Jurkat, Clone E6-1 (cell line): ENCODE measurements around the gene DKK3.

ENCODE experiments used
- DNase-seq: peaks from one replicate; pipeline ENCODE4 v3.0.0-alpha.2; 2011; ENCODE audit warnings: low read depth, low spot score
- H3K4me3 ChIP-seq: 2 replicates; pipeline ENCODE4 v1.5.1; 2011; ENCODE audit warnings: mild to moderate bottlenecking, low read length, control low read depth, moderate library complexity

DKK3 gene

DNA sequence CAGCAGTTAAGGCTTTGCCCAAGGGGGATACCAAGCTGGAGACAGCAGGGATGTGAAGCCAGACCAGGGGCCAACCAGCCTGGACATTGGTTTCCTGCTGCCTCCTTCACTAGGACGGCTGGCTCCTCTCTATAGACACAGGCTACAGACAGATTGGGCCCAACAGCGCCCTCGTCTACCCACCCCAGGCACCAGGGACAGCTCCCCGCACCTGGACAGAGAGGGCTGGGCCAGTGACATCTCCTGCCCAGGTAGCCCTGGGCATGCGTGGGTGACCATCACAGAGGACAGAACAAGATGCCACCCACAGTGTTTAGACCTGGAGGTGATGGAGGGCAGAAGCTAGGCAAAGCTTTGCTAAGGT lies 1.2 kb downstream of the DKK3 start:
- DNase-seq = no peak
- no peak overlapping the region for H3K4me3 ChIP-seq

GRCh38 chr11:12006552-12007229 lies 1.7 kb downstream of the DKK3 start:
- H3K4me3 ChIP-seq = no peak overlapping the region
- no peak for DNase-seq

- no peak overlapping the region for H3K4me3 ChIP-seq
- DNase-seq = no peak
Measured at GRCh38 chr11:12005476-12005875, 3.0 kb downstream of the DKK3 start.

GRCh38 chr11:12005061-12005460 lies 3.4 kb downstream of the DKK3 start:
- H3K4me3 ChIP-seq = no peak overlapping the region
- no peak for DNase-seq

GRCh38 chr11:12003815-12004214 lies 4.6 kb downstream of the DKK3 start:
- H3K4me3 ChIP-seq = no peak overlapping the region
- no peak for DNase-seq

DNA sequence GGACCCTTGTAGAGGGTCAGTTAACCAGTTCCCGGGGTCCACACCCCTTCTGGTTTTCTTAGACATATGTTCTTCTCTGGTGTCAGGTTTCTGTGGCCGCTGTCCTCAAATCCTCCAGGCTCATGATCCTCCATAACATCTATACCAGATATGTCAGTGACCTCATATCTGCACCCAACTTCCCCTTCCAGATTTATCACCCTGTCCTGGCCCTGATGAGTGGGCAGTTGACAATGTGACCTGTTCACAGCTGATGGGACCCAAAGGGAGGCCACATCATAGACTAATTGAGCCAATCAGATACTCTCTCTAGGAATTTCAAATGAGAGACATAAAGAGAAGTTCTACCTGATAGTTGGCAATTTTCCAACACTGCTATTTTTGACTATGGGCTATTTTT lies 5.1 kb downstream of the DKK3 start:
- H3K4me3 ChIP-seq = no peak overlapping the region

DNA sequence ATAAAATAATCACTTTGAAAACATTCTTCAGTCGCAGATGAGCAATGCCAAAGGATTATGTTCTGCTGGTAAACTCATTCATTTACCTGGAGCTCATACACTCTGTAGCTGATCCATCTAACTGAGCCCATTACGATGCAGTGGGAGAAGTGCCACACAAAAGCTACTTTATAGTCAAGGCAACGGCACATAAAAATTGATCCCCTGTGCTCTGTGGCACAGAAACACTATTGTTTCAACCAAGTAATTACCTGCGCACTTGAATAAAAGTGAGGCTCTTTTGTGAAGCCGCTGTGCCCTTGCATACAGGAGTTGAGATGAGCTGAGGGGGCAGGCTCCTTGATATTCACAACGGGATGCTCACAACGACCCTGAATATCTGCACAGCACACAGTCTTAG lies 7.2 kb downstream of the DKK3 start:
- DNase-seq = no peak
- H3K4me3 ChIP-seq = no peak overlapping the region

More for the DNA sequence above, 5.1 kb downstream of the DKK3 start:
- no peak for DNase-seq

DNA sequence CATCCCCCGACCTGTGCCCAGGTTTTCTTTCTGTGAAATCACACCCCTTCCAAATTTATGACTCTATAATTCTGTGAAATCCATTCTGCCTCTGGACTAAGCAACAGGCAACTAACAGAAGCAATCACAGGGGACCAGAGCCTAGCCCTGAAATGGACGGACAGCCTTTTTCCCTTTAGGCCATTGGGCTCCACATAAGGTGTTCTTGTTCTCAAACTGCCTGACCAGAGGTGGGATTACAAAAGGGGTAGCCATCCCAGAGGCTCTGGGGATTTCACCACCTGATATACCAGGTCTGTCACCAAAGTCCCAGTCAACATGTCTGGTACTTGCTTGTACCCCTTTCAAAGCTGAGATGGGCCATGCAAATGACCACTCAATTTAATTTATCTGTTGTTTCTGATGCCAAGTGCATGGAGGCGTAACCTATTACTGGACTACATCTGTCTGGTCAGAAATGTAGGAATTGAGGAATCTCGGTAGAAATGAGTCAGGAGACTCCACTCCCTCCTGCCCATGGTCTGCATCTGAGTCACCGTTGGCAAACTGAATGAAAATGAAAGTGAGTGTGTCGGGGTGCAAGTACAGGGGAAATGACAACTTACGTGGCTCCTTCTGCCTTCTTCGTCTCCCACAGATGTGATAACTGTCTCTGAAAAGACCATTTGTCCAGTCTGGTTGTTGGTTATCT lies 10.2 kb downstream of the DKK3 start:
- H3K4me3 ChIP-seq = no peak overlapping the region
- no peak for DNase-seq

GRCh38 chr11:11997049-11997322 lies 11.4 kb downstream of the DKK3 start:
- no peak overlapping the region for H3K4me3 ChIP-seq
- DNase-seq = no peak

DNA sequence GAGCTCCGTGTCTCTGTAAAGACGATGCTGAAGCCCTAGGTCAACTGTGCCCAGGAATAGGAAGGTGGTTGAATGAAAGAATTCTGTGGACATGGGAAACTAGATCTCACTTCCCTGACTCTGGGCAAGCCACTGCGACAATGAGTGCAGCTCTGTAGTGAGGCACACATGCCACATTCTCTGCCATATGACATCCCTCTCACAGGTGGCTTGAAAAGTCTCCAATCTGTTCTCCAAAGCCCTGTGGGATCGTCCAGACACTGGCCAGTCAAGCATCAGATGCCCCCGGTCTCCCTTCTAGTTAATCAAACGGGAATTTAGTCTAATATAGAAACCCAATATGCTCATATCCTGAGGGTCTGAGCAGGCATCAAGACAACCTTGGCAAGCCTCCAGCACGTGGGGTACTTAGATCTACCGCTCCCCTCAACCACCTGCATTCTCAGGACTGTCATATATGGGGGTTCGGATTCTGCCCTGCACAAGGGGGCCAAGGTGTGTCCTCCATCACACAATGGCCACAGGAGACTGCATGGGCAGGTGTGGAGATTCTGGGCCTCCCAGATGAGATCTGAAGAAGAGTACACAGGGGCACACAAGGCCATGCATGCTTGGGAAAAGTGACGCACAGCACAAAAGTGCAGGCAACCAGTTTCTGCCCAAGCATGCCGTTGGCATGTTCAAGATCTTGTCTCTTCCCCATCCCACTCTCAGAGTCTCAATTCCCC lies 11.9 kb downstream of the DKK3 start:
- DNase-seq = no peak

GRCh38 chr11:11995601-11996000 lies 12.8 kb downstream of the DKK3 start:
- H3K4me3 ChIP-seq = no peak overlapping the region
- peak; percentile 51 for DNase-seq

More for the DNA sequence above, 11.9 kb downstream of the DKK3 start:
- H3K4me3 ChIP-seq = no peak overlapping the region

- no peak overlapping the region for H3K4me3 ChIP-seq
- no peak for DNase-seq
Measured at GRCh38 chr11:11993839-11994238, 14.6 kb downstream of the DKK3 start.

- DNase-seq = no peak
- H3K4me3 ChIP-seq = no peak overlapping the region
Measured at GRCh38 chr11:11992257-11993212, 15.9 kb downstream of the DKK3 start.

DNA sequence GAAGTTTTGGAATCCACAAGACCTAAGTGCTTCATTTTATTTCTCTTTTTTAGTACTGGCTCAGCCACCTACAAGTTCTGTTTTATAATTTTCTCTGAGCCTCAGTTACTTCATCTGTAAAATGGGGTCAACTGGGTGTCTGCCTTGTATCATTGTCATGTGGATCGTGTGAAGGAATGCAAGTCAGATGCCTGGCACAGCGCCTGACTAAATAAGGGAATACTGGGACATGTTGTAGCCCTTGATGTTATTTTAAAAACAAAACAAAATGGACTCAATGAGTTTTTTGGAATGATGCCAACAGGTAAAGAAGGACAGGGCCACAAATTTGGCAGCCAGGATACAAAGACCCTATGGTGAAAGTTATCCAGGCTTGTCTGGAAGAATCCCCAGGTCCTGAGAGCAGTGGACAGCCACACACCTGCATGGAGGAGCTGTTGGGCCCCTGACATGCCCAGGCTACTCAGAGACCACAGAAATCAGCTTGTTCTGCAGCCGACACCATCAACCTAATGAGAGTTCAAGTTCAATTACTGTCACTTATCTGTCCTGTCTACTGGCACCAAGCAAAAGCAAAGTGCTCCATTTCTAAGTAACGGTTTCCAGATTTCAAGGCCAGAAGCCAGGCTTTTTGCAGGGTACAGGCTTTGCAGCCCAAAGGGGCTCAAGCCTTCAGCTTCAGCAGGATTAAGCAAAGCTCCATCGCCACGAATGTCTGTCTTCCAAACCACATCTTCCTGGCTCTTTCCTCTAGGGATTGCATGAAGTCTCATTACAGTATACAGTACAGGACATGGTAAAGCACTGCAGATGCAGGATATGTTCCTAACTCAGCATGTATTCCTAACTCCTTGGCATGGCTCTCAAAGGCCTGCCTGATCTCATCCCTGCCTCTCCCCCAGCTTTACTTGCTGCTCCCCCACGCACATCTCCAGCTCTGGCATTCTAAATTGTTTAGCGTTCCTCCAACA lies 18.4 kb downstream of the DKK3 start:
- H3K4me3 ChIP-seq = no peak overlapping the region
- DNase-seq = no peak

DNA sequence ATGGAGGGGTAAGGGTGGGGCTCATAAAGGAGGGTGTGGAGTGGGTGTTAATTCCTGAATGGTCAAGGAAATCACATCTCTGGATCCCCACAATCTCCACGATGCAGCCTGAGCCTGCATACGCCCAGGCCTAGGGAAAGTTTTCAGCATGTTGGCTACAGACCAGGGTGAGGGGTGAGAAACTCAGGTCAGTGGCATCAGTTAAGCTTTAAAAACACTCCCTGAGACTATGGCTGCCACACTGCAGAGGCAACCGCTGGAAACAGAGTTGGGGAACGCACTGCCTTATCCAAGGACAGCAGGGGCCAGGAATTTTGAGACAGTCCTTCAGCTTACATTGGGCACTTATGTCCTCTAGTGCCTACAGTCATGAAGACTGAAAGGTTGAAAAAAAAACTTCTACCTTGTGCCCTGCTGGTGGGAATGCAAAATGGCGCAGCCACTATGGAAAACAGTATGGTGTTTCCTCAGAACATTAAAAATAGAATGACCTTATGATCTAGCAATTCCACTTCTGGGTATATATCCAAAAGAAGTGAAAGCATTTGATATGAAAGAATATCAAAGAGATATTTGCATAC lies 19.7 kb downstream of the DKK3 start:
- H3K4me3 ChIP-seq = no peak overlapping the region
- DNase-seq = no peak

- no peak overlapping the region for H3K4me3 ChIP-seq
- no peak for DNase-seq
Measured at GRCh38 chr11:11988099-11988651, 20.3 kb downstream of the DKK3 start.

GRCh38 chr11:11987503-11988022 lies 20.9 kb downstream of the DKK3 start:
- peak; percentile 36 for DNase-seq
- no peak overlapping the region for H3K4me3 ChIP-seq
